SK-N-SH treated with all-trans-retinoic acid at 6 μM for 48 hours (cell line): Measurements from ENCODE around the gene BBS9.

Source experiments
- ATAC-seq: fragments of 200-7000 bp; cut with Tn5 transposase; 3 replicates; pipeline ENCODE4 v1.9.1; 2020; ENCODE audit warnings: mild to moderate bottlenecking, moderate library complexity
- ARNTL ChIP-seq: fragments of 450-650 bp; formaldehyde crosslinking; IDR thresholded peaks from 2 replicates; pipeline ENCODE4 v1.5.0; 2020; ENCODE audit warnings: low read depth, mild to moderate bottlenecking, moderate library complexity, borderline replicate concordance
- BACH2 ChIP-seq: fragments of 250-450 bp; sonication (Bioruptor Pico); IDR thresholded peaks from 2 replicates; pipeline ENCODE4 v1.9.0; 2021; ENCODE audit warnings: mild to moderate bottlenecking, borderline replicate concordance
- CREB5 ChIP-seq: fragments of 250-450 bp; sonication (Bioruptor Pico); IDR thresholded peaks from 2 replicates; pipeline ENCODE4 v1.5.1; 2020; ENCODE audit warnings: low read depth, mild to moderate bottlenecking, moderate library complexity
- CSDC2 ChIP-seq: fragments of 250-450 bp; sonication (Bioruptor Pico); IDR thresholded peaks from 2 replicates; pipeline ENCODE4 v1.5.0; 2020; ENCODE audit warnings: mild to moderate bottlenecking, moderate library complexity
- CSRNP3 ChIP-seq: fragments of 250-450 bp; sonication (Bioruptor Pico); IDR thresholded peaks from 2 replicates; pipeline ENCODE4 v1.5.1; 2021; ENCODE audit warnings: mild to moderate bottlenecking, moderate library complexity
- ESRRG ChIP-seq: fragments of 250-450 bp; sonication (Bioruptor Pico); IDR thresholded peaks from 2 replicates; pipeline ENCODE4 v1.6.1; 2021; ENCODE audit warnings: mild to moderate bottlenecking
- GLIS3 ChIP-seq: fragments of 250-450 bp; sonication (Bioruptor Pico); IDR thresholded peaks from 2 replicates; pipeline ENCODE4 v1.5.0; 2020; ENCODE audit warnings: mild to moderate bottlenecking, moderate library complexity
- ISL1 ChIP-seq: fragments of 250-450 bp; sonication (Bioruptor Pico); IDR thresholded peaks from 2 replicates; pipeline ENCODE4 v2.1.2; 2022; ENCODE audit warnings: mild to moderate bottlenecking, moderate library complexity
- OSR1 ChIP-seq: fragments of 250-450 bp; sonication (Bioruptor Pico); IDR thresholded peaks from 2 replicates; pipeline ENCODE4 v1.8.0; 2022; ENCODE audit warnings: moderate library complexity, mild to moderate bottlenecking, inconsistent platforms
- PATZ1 ChIP-seq: fragments of 250-450 bp; sonication (Bioruptor Pico); IDR thresholded peaks from 2 replicates; pipeline ENCODE4 v1.8.0; 2020; ENCODE audit warnings: mild to moderate bottlenecking, moderate library complexity, borderline replicate concordance
- POU6F1 ChIP-seq: fragments of 250-450 bp; sonication (Bioruptor Pico); IDR thresholded peaks from 2 replicates; pipeline ENCODE4 v1.8.0; 2021; ENCODE audit warnings: low read depth, mild to moderate bottlenecking, moderate library complexity, borderline replicate concordance
- PPARA ChIP-seq: fragments of 250-450 bp; sonication (Bioruptor Pico); IDR thresholded peaks from 2 replicates; pipeline ENCODE4 v1.5.0; 2020; ENCODE audit warnings: mild to moderate bottlenecking, borderline replicate concordance
- RARB ChIP-seq: fragments of 250-450 bp; sonication (Bioruptor Pico); IDR thresholded peaks from 2 replicates; pipeline ENCODE4 v1.8.0; 2021; ENCODE audit warnings: mild to moderate bottlenecking, moderate library complexity
- SNAI2 ChIP-seq: fragments of 250-450 bp; sonication (Bioruptor Pico); IDR thresholded peaks from 2 replicates; pipeline ENCODE4 v1.5.0; 2020; ENCODE audit warnings: mild to moderate bottlenecking, moderate library complexity
- TCF4 ChIP-seq: fragments of 250-450 bp; sonication (Bioruptor Pico); IDR thresholded peaks from 2 replicates; pipeline ENCODE4 v1.8.0; 2021; ENCODE audit warnings: mild to moderate bottlenecking, moderate library complexity, borderline replicate concordance
- TOX ChIP-seq: fragments of 250-450 bp; sonication (Bioruptor Pico); IDR thresholded peaks from 2 replicates; pipeline ENCODE4 v1.8.0; 2021; ENCODE audit warnings: mild to moderate bottlenecking, moderate library complexity, borderline replicate concordance
- ZC3H10 ChIP-seq: fragments of 250-450 bp; sonication (Bioruptor Pico); IDR thresholded peaks from 2 replicates; pipeline ENCODE4 v1.5.1; 2021; ENCODE audit warnings: mild to moderate bottlenecking, moderate library complexity
- ZFP3 ChIP-seq: fragments of 250-450 bp; sonication (Bioruptor Pico); IDR thresholded peaks from 2 replicates; pipeline ENCODE4 v1.5.0; 2020; ENCODE audit warnings: mild to moderate bottlenecking, moderate library complexity
- ZFP30 ChIP-seq: fragments of 450-650 bp; formaldehyde crosslinking; IDR thresholded peaks from 2 replicates; pipeline ENCODE4 v1.5.0; 2022; ENCODE audit warnings: mild to moderate bottlenecking, moderate library complexity
- ZNF565 ChIP-seq: fragments of 450-650 bp; formaldehyde crosslinking; conservative IDR thresholded peaks from 2 replicates; pipeline ENCODE4 v1.5.0; 2020; ENCODE audit warnings: low read depth, mild to moderate bottlenecking, moderate library complexity
- ZNF70 ChIP-seq: fragments of 450-650 bp; formaldehyde crosslinking; IDR thresholded peaks from 2 replicates; pipeline ENCODE4 v1.5.0; 2020; ENCODE audit warnings: mild to moderate bottlenecking, moderate library complexity
- ZNF8 ChIP-seq: fragments of 450-650 bp; formaldehyde crosslinking; IDR thresholded peaks from 2 replicates; pipeline ENCODE4 v1.5.0; 2020; ENCODE audit warnings: mild to moderate bottlenecking, moderate library complexity

BBS9 gene

GRCh38 chr7:33616752-33617151, 487.4 kb downstream of the BBS9 start (continued):
- TF ChIP-seq TOX (CRISPR knock-in tag) (no peak), ZNF565 (CRISPR knock-in tag) (no peak), ZFP3 (CRISPR knock-in tag) (no peak), ESRRG (CRISPR knock-in tag) (no peak), POU6F1 (no peak), CSDC2 (CRISPR knock-in tag) (no peak), ZFP30 (CRISPR knock-in tag) (no peak), ZNF70 (CRISPR knock-in tag) (no peak), OSR1 (no peak), PPARA (no peak), ZNF8 (CRISPR knock-in tag) (no peak)

GRCh38 chr7:33619264-33619663, 489.9 kb downstream of the BBS9 start:
- ATAC-seq = no peak
- TF ChIP-seq ZNF8 (CRISPR knock-in tag) (no peak), ZNF70 (CRISPR knock-in tag) (no peak), PATZ1 (CRISPR knock-in tag) (no peak), POU6F1 (no peak), GLIS3 (no peak), OSR1 (no peak), ZC3H10 (CRISPR knock-in tag) (no peak), CREB5 (CRISPR knock-in tag) (no peak), ZFP30 (CRISPR knock-in tag) (no peak), PPARA (no peak), BACH2 (CRISPR knock-in tag) (no peak), ZFP3 (CRISPR knock-in tag) (no peak), SNAI2 (CRISPR knock-in tag) (no peak)

- TF ChIP-seq ARNTL (no peak), PPARA (no peak), RARB (CRISPR knock-in tag) (no peak), CSDC2 (CRISPR knock-in tag) (no peak), ZNF8 (CRISPR knock-in tag) (no peak), TOX (CRISPR knock-in tag) (no peak), ISL1 (CRISPR knock-in tag) (no peak), POU6F1 (no peak), TCF4 (CRISPR knock-in tag) (no peak), ESRRG (CRISPR knock-in tag) (no peak), CREB5 (CRISPR knock-in tag) (no peak), GLIS3 (no peak), CSRNP3 (CRISPR knock-in tag) (no peak), BACH2 (CRISPR knock-in tag) (no peak)
- no peak for ATAC-seq
Observed at GRCh38 chr7:33623267-33623666, 493.9 kb downstream of the BBS9 start.
